Subcutaneous abdominal adipose tissue (tissue), 5 donors: ENCODE data around the gene MRGPRF.

Experiments used
- H3K27ac ChIP-seq: one replicate; pipeline ENCODE4 v1.7.0; 2013; ENCODE audit warnings: low read depth, mild to moderate bottlenecking, inconsistent platforms, low read length, moderate library complexity
- H3K27me3 ChIP-seq, 5 donors: one replicate each; pipeline ENCODE4 v1.7.0; 2013; ENCODE audit warnings: low read length in 5 of 5, inconsistent platforms in 1 of 5; ENCODE audit not compliant: control insufficient read depth in 5 of 5, insufficient read depth in 4 of 5
- H3K36me3 ChIP-seq, 5 donors: one replicate each; pipeline ENCODE4 v1.7.0; 2013; ENCODE audit warnings: low read length in 5 of 5; ENCODE audit not compliant: control insufficient read depth in 5 of 5, insufficient read depth in 5 of 5
- H3K4me1 ChIP-seq, 5 donors: one replicate each; pipeline ENCODE4 v1.7.0; 2013; ENCODE audit warnings: low read length in 5 of 5, mild to moderate bottlenecking in 3 of 5, moderate library complexity in 1 of 5; ENCODE audit not compliant: control insufficient read depth in 5 of 5, insufficient read depth in 5 of 5
- H3K4me3 ChIP-seq, 5 donors: one replicate each; pipeline ENCODE4 v1.7.0; 2013; ENCODE audit warnings: low read length in 5 of 5, low read depth in 1 of 5
- H3K9ac ChIP-seq, 5 donors: one replicate each; pipeline ENCODE4 v1.7.0; 2013; ENCODE audit warnings: low read length in 5 of 5, mild to moderate bottlenecking in 4 of 5, moderate library complexity in 3 of 5
- H3K9me3 ChIP-seq, 5 donors: one replicate each; pipeline ENCODE4 v1.7.0; 2013; ENCODE audit warnings: low read length in 5 of 5; ENCODE audit not compliant: control insufficient read depth in 5 of 5
- donor health status: healthy.
- donor health status: healthy.
- donor health status: healthy.
- donor health status: healthy.
- donor health status: healthy.

The MRGPRF gene

GRCh38 chr11:69057236-69057635, 44.2 kb upstream of the MRGPRF start:
- H3K27me3 ChIP-seq, result no peaks in the 10 kb centered on the region
- H3K36me3 ChIP-seq, result peaks cover 0 to 79% (median 48%) of the 10 kb centered on the region in 5 donors
- no peak overlapping the region for H3K4me3 ChIP-seq
- no peaks in the 10 kb centered on the region for H3K9me3 ChIP-seq
- H3K9ac ChIP-seq, result no peak overlapping the region
- H3K4me1 ChIP-seq, result peaks cover 1 to 49% (median 29%) of the 10 kb centered on the region in 5 donors
- H3K27ac ChIP-seq, result no peak overlapping the region

- no peaks in the 10 kb centered on the region for H3K9me3 ChIP-seq
- H3K9ac ChIP-seq, result peak overlapping the region in 1 of 5 donors; percentile 37
- no peaks in the 10 kb centered on the region for H3K27me3 ChIP-seq
- H3K4me1 ChIP-seq, result peaks cover 3 to 63% (median 43%) of the 10 kb centered on the region in 5 donors
- peaks cover 0 to 68% (median 44%) of the 10 kb centered on the region in 5 donors for H3K36me3 ChIP-seq
- peak overlapping the region; percentile 41 for H3K27ac ChIP-seq
- no peak overlapping the region for H3K4me3 ChIP-seq
These were observed 42.8 kb upstream of the MRGPRF start for GRCh38 chr11:69055598-69056516.

- Histone ChIP-seq H3K27me3 (no peaks in the 10 kb centered on the region), H3K4me1 (peaks cover 3 to 69% (median 47%) of the 10 kb centered on the region in 5 donors), H3K27ac (peak overlapping the region; percentile 41), H3K36me3 (peaks cover 0 to 62% (median 39%) of the 10 kb centered on the region in 5 donors), H3K9ac (no peak overlapping the region), H3K4me3 (no peak overlapping the region), H3K9me3 (no peaks in the 10 kb centered on the region)
These were observed 42.2 kb upstream of the MRGPRF start for GRCh38 chr11:69055212-69055586.

- H3K36me3 ChIP-seq, result peaks cover 0 to 56% (median 33%) of the 10 kb centered on the region in 5 donors
- H3K27ac ChIP-seq, result peak overlapping the region; percentile 41
- H3K4me1 ChIP-seq, result peaks cover 3 to 73% (median 53%) of the 10 kb centered on the region in 5 donors
These were observed 41.6 kb upstream of the MRGPRF start for GRCh38 chr11:69054397-69055211.

GRCh38 chr11:69053546-69054396, 40.7 kb upstream of the MRGPRF start:
- Histone ChIP-seq H3K27ac (no peak overlapping the region), H3K36me3 (peaks cover 0 to 47% (median 28%) of the 10 kb centered on the region in 5 donors), H3K27me3 (no peaks in the 10 kb centered on the region), H3K4me1 (peaks cover 3 to 75% (median 61%) of the 10 kb centered on the region in 5 donors), H3K9ac (no peak overlapping the region), H3K9me3 (no peaks in the 10 kb centered on the region), H3K4me3 (no peak overlapping the region)

More at GRCh38 chr11:69054397-69055211, 41.6 kb upstream of the MRGPRF start:
- Histone ChIP-seq H3K9me3 (no peaks in the 10 kb centered on the region), H3K9ac (no peak overlapping the region), H3K4me3 (no peak overlapping the region), H3K27me3 (no peaks in the 10 kb centered on the region)

- Histone ChIP-seq H3K27ac (no peak overlapping the region), H3K27me3 (no peaks in the 10 kb centered on the region), H3K4me1 (peaks cover 3 to 79% (median 65%) of the 10 kb centered on the region in 5 donors), H3K36me3 (peaks cover 0 to 41% (median 23%) of the 10 kb centered on the region in 5 donors), H3K4me3 (no peak overlapping the region), H3K9me3 (no peaks in the 10 kb centered on the region), H3K9ac (no peak overlapping the region)
These were observed 40.1 kb upstream of the MRGPRF start for GRCh38 chr11:69053169-69053477.

- H3K9ac ChIP-seq, result no peak overlapping the region
- H3K36me3 ChIP-seq, result peaks cover 0 to 35% (median 18%) of the 10 kb centered on the region in 5 donors
- H3K9me3 ChIP-seq, result no peaks in the 10 kb centered on the region
- no peak overlapping the region for H3K4me3 ChIP-seq
- no peaks in the 10 kb centered on the region for H3K27me3 ChIP-seq
- no peak overlapping the region for H3K27ac ChIP-seq
- peaks cover 3 to 84% (median 65%) of the 10 kb centered on the region in 5 donors for H3K4me1 ChIP-seq
These were observed 39.5 kb upstream of the MRGPRF start for GRCh38 chr11:69052343-69053168.

- Histone ChIP-seq H3K9me3 (no peaks in the 10 kb centered on the region), H3K4me3 (no peak overlapping the region), H3K36me3 (peaks cover 0 to 29% (median 17%) of the 10 kb centered on the region in 5 donors), H3K27ac (peak overlapping the region; percentile 46), H3K9ac (peak overlapping the region in 3 of 5 donors; percentile 46 to 58 (median 54)), H3K27me3 (no peaks in the 10 kb centered on the region), H3K4me1 (peaks cover 3 to 87% (median 65%) of the 10 kb centered on the region in 5 donors)
These were observed 38.6 kb upstream of the MRGPRF start for GRCh38 chr11:69051381-69052342.
